ENCODE results near the gene ZMIZ1. TPM values are rescaled to one million over a fixed set of nuclear protein-coding genes. Genes with fewer than 3 reads are reported as not detected.

The ZMIZ1 gene
- polyA plus RNA-seq, 3 donors, result 3.3 to 64.6 (median 8.9) TPM

GRCh38 chr10:79219322-79219957 lies 150.7 kb downstream of the ZMIZ1 start:
- Histone ChIP-seq H3K36me3 (replicated peaks in 1 of 2; ENCODE audit: control insufficient read depth in 1 of 2, insufficient read depth in 2 of 2, low read length in 2 of 2) (peaks cover 67 to 100% of the 10 kb centered on the region in 2 donors), H3K27ac (ENCODE audit: low read depth in 1 of 2, low read length in 2 of 2) (peak overlapping the region in 1 of 2 donors; percentile 36)
- WGBS (ENCODE audit: insufficient coverage), result 100% methylated on average over 1 of the region's 3 CpGs

GRCh38 chr10:79220307-79220706 lies 151.5 kb downstream of the ZMIZ1 start:
- Histone ChIP-seq H3K4me3 (replicated peaks in 1 of 3; ENCODE audit: low read depth in 2 of 3, low read length in 3 of 3) (no peak overlapping the region), H3K36me3 (replicated peaks in 1 of 2; ENCODE audit: control insufficient read depth in 1 of 2, insufficient read depth in 2 of 2, low read length in 2 of 2) (peaks cover 63 to 99% of the 10 kb centered on the region in 2 donors), H4K20me1 (ENCODE audit: insufficient read depth, low read length) (peaks cover 85% of the 10 kb centered on the region), H3K4me2 (replicated peaks; ENCODE audit: extremely low read depth, low read length, poor library complexity, severe bottlenecking) (no peak overlapping the region), H3K27ac (ENCODE audit: low read depth in 1 of 2, low read length in 2 of 2) (no peak overlapping the region), H3K27me3 (ENCODE audit: control insufficient read depth in 2 of 2, insufficient read depth in 2 of 2, low read length in 2 of 2) (no peaks in the 10 kb centered on the region), H2AFZ (ENCODE audit: insufficient read depth, low read depth, low read length, poor library complexity, severe bottlenecking) (no peak overlapping the region), H3K79me2 (ENCODE audit: insufficient read depth, low read length) (no peaks in the 10 kb centered on the region), H3K4me1 (ENCODE audit: control insufficient read depth in 1 of 2, insufficient read depth in 2 of 2, low read length in 2 of 2) (peaks cover 0 to 6% of the 10 kb centered on the region in 2 donors), H3K9me3 (replicated peaks in 1 of 2; ENCODE audit: control insufficient read depth in 1 of 2, insufficient read depth in 1 of 2, low read length in 2 of 2) (no peaks in the 10 kb centered on the region), H3K9ac (ENCODE audit: insufficient read depth, low read length, poor library complexity, severe bottlenecking) (no peak overlapping the region)
- Mint-ChIP-seq H3K9me3 (no peaks in the 10 kb centered on the region), H3K27ac (peak overlapping the region in 3 of 7 donors; percentile 18 to 54 (median 34)), H3K4me3 (no peak overlapping the region), H3K4me1 (peaks cover 14% of the 10 kb centered on the region), H3K36me3 (peaks cover 79 to 91% of the 10 kb centered on the region in 2 donors), H3K27me3 (ENCODE audit: low read depth in 3 of 3) (peaks cover 0 to 2% (median 0%) of the 10 kb centered on the region in 3 donors)
- no peak for DNase-seq
- TF ChIP-seq, protein P1, sequence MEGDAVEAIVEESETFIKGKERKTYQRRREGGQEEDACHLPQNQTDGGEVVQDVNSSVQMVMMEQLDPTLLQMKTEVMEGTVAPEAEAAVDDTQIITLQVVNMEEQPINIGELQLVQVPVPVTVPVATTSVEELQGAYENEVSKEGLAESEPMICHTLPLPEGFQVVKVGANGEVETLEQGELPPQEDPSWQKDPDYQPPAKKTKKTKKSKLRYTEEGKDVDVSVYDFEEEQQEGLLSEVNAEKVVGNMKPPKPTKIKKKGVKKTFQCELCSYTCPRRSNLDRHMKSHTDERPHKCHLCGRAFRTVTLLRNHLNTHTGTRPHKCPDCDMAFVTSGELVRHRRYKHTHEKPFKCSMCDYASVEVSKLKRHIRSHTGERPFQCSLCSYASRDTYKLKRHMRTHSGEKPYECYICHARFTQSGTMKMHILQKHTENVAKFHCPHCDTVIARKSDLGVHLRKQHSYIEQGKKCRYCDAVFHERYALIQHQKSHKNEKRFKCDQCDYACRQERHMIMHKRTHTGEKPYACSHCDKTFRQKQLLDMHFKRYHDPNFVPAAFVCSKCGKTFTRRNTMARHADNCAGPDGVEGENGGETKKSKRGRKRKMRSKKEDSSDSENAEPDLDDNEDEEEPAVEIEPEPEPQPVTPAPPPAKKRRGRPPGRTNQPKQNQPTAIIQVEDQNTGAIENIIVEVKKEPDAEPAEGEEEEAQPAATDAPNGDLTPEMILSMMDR (IDR thresholded peaks at IDR 0.05), result no peak
- WGBS (ENCODE audit: insufficient coverage), result 100% methylated on average over 4 of the region's 7 CpGs
- intact Hi-C loops (cut with micrococcal nuclease), result no loop called here

More at GRCh38 chr10:79219322-79219957, 150.7 kb downstream of the ZMIZ1 start:
- peak overlapping the region in 3 of 7 donors; percentile 25 to 77 (median 47) for H3K27ac Mint-ChIP-seq
- Histone ChIP-seq H3K9ac (ENCODE audit: insufficient read depth, low read length, poor library complexity, severe bottlenecking) (no peak overlapping the region), H3K9me3 (replicated peaks in 1 of 2; ENCODE audit: control insufficient read depth in 1 of 2, insufficient read depth in 1 of 2, low read length in 2 of 2) (no peaks in the 10 kb centered on the region), H4K20me1 (ENCODE audit: insufficient read depth, low read length) (peaks cover 85% of the 10 kb centered on the region), H3K4me2 (replicated peaks; ENCODE audit: extremely low read depth, low read length, poor library complexity, severe bottlenecking) (no peak overlapping the region), H3K27me3 (ENCODE audit: control insufficient read depth in 2 of 2, insufficient read depth in 2 of 2, low read length in 2 of 2) (no peaks in the 10 kb centered on the region), H3K4me3 (replicated peaks in 1 of 3; ENCODE audit: low read depth in 2 of 3, low read length in 3 of 3) (no peak overlapping the region), H2AFZ (ENCODE audit: insufficient read depth, low read depth, low read length, poor library complexity, severe bottlenecking) (no peak overlapping the region), H3K79me2 (ENCODE audit: insufficient read depth, low read length) (no peaks in the 10 kb centered on the region), H3K4me1 (ENCODE audit: control insufficient read depth in 1 of 2, insufficient read depth in 2 of 2, low read length in 2 of 2) (peaks cover 0 to 6% of the 10 kb centered on the region in 2 donors)
- TF ChIP-seq, protein P1 (IDR thresholded peaks at IDR 0.05), result no peak
- no peaks in the 10 kb centered on the region for H3K9me3 Mint-ChIP-seq
- peaks cover 14% of the 10 kb centered on the region for H3K4me1 Mint-ChIP-seq
- intact Hi-C loops (cut with micrococcal nuclease), result no loop called here
- peak overlapping the region in 1 of 2 donors; percentile 44 for H3K4me3 Mint-ChIP-seq
- peaks cover 77 to 93% of the 10 kb centered on the region in 2 donors for H3K36me3 Mint-ChIP-seq
- no peak for DNase-seq
- peaks cover 0 to 2% (median 0%) of the 10 kb centered on the region in 3 donors for H3K27me3 Mint-ChIP-seq (ENCODE audit: low read depth in 3 of 3)
